Stomach (tissue), 4 donors: ENCODE data around the gene PLP2.

Experiments
- CTCF ChIP-seq, 7 experiments: fragments of 450-650 bp in 4 of 7; fragments of 200-600 bp in 3 of 7; sonication (generic) in 3 of 7; IDR thresholded peaks; one replicate each; pipeline ENCODE4 v1.5.1; 2016 to 2019; ENCODE audit warnings: antibody characterized with exemption in 7 of 7, control low read depth in 2 of 7, mild to moderate bottlenecking in 1 of 7
- EP300 ChIP-seq: sonication (generic); formaldehyde crosslinking; IDR thresholded peaks from one replicate; pipeline ENCODE4 v1.6.1; 2017; ENCODE audit warnings: antibody characterized with exemption
- POLR2A ChIP-seq, 4 donors: fragments of 450-650 bp; IDR thresholded peaks; one replicate each; pipeline ENCODE4 v1.6.1; 2016; ENCODE audit warnings: antibody characterized with exemption in 4 of 4, control low read depth in 2 of 4, mild to moderate bottlenecking in 1 of 4, moderate library complexity in 1 of 4
- POLR2AphosphoS5 ChIP-seq, 3 donors: sonication (generic); formaldehyde crosslinking; IDR thresholded peaks; one replicate each; pipeline ENCODE4 v1.6.1; 2016; ENCODE audit warnings: antibody characterized with exemption in 3 of 3

- TF ChIP-seq POLR2A (IDR thresholded peaks at IDR 0.05): no peak
- no peak for TF ChIP-seq CTCF (IDR thresholded peaks at IDR 0.05)
- TF ChIP-seq POLR2AphosphoS5 (IDR thresholded peaks at IDR 0.05): no peak
- TF ChIP-seq EP300: no peak
These were observed 42.7 kb downstream of the PLP2 start for GRCh38 chrX:49214416-49214815.
